ENCODE measurements around the gene APMAP.
"Not testable (repeated sequence)": the region's sequence is repeated elsewhere in the genome, so short reads cannot be mapped to it uniquely, and the experiment has no call there.

APMAP gene

GRCh38 chr20:25005661-25006060, 13.1 kb upstream of the APMAP start:
- FAIRE-seq, result no peak

DNA sequence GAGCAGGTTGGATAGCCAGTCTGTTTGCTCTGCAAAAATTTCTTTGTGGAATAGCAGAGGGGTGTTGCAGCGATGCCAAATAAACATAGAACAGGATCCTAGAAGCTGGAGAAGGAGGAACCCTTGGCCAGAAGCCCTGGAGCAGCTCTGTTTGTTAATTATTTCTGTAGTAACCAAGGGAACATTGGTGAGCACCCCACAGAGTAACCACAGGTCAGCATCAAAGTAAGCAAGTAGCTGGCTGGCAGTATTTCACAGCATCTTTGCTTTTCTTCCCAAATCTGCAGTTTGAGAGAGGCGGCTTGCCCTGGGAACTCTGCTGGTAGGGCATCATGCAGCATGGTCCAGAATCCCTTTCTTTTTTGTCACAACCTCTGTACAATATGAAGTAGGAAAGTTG, 12.7 kb upstream of the APMAP start:
- FAIRE-seq, result no peak

- no peak for FAIRE-seq
These were observed 10.5 kb upstream of the APMAP start for GRCh38 chr20:25003002-25003401.

DNA sequence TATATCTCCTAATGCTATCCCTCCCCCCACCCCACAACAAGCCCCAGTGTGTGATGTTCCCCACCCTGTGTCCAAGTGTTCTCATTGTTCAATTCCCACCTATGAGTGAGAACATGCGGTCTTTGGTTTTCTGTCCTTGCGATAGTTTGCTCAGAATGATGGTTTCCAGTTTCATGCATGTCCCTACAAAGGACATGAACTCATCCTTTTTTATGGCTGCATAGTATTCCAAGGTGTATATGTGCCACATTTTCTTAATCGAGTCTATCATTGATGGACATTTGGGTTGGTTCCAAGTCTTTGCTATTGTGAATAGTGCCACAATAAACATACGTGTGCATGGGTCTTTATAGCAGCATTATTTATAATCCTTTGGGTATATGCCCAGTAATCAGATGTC, 8.8 kb upstream of the APMAP start:
- not testable (repeated sequence) for FAIRE-seq

- no peak for FAIRE-seq
These were observed 7.8 kb upstream of the APMAP start for GRCh38 chr20:25000268-25000801.

GRCh38 chr20:24999568-24999967, 7.0 kb upstream of the APMAP start:
- FAIRE-seq, result no peak

DNA sequence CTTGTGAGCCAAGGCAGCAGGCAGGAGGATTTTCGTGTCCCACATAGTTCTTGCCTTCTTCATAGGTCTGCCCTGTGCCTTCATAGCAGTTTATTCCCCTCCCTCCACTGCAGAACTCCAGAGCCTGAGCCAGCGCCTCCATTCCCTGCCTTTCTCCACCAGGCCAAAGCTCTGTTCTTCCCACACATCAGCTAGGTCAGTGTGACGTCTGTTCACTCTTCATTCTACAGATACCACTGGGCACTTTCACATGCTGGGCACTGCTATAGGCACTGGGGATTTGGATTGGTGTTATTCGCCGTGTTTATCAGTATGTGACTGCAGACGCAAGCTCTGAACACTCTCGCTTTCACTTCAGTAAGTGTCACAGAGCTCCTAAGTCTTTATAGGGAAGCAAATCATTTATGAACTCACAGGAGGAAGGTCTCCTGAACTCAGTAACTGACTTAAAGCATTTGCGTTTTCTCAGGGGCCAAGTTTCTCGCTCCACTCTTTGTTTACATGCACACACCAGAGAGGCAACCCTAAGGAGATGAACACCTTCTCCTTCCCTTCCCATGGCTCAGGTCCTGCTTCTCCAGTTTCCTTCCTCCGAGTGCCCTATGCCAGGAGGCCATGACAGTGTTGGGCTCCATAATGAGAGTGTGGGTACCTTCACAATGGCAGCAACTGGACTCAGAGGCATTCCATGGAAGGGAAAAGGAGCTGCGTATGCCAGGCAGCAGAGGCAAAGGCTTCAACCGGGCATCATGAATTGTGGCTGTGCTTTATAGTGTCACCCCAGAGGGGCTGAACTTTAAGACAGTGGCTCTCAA, 6.3 kb upstream of the APMAP start:
- no peak for FAIRE-seq

GRCh38 chr20:24998121-24998520, 5.6 kb upstream of the APMAP start:
- FAIRE-seq, result no peak

DNA sequence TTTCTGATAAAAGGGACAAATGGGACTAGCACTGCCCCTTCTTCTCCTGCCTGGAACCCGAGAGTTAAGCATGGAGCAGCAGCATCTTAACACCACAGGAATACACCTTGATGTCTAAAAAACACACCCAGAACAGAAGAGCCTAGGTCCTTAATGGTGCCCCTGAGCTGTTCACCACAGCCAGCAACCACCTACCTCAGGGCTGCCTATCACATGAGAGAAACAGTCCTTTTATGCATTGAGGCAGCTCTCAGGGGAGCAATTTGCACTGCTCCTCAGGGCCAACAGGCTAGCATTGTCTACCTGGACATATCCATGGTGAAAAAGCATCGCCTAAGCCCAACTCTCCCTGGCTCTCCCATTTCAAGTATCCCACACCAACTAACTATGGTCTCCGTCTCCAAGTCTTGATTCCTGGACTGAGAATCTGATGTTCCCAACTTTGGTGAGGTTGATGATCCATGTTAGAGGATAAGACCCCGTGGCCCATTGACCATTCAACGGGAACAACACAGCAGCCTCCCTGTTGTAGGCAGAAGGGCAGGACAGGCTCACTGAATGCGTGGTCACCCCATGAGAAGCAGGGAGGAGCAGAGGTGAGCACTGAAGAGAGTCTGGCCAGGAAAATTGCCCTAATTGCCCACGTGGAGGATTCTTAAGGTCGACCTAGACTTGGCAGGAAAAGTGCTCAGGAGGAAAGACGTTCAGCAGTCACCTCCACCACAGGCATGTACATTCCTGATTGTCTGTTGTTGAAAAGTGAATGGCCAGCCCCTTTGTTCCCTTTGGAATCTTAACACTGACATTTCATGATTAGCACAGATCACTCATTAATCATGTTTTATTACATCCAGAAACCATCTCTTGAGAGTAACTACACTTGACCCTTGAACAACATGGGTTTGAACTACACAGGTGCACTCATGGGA, 4.2 kb upstream of the APMAP start:
- FAIRE-seq, result no peak

- no peak for FAIRE-seq
These were observed 3.3 kb upstream of the APMAP start for GRCh38 chr20:24995741-24996448.

- FAIRE-seq, result peak; percentile 61
These were observed 2.2 kb upstream of the APMAP start for GRCh38 chr20:24994470-24995368.

- FAIRE-seq, result no peak
These were observed 1.6 kb upstream of the APMAP start for GRCh38 chr20:24994186-24994465.

GRCh38 chr20:24993337-24994185, 1.0 kb upstream of the APMAP start:
- peak; percentile 17 for FAIRE-seq

DNA sequence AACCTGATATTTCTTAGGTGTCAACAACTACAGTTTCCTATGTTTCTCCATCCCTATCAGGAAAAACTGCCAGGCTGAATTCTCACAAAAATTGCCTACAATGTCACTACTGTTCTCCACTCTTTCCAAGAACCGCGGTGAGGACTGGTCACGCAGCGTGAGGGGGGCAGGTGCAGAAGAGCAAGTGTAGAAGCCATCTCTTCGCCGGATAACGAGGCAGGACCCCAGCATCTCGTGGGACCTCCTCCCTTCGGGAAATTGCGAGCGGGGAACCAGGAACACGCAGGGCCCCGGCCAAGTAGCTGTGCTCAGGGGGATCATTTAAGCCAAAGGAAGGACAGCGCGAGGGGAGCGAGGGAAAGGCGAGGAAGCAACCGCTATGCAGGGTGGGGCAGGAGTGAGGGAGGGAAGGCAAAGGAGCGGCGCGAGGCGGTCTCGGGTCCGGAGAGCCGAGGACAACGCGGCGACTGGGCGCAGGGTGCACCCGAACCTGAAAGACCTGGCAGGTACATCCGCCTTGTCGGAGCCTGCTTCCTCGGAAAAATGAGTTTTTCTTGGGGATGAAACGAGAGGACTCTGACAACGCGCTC, 559 bp downstream of the APMAP start:
- no peak for FAIRE-seq

- FAIRE-seq, result no peak
These were observed 1.7 kb downstream of the APMAP start for GRCh38 chr20:24990810-24991252.

- FAIRE-seq, result no peak
These were observed 3.4 kb downstream of the APMAP start for GRCh38 chr20:24989162-24989561.

DNA sequence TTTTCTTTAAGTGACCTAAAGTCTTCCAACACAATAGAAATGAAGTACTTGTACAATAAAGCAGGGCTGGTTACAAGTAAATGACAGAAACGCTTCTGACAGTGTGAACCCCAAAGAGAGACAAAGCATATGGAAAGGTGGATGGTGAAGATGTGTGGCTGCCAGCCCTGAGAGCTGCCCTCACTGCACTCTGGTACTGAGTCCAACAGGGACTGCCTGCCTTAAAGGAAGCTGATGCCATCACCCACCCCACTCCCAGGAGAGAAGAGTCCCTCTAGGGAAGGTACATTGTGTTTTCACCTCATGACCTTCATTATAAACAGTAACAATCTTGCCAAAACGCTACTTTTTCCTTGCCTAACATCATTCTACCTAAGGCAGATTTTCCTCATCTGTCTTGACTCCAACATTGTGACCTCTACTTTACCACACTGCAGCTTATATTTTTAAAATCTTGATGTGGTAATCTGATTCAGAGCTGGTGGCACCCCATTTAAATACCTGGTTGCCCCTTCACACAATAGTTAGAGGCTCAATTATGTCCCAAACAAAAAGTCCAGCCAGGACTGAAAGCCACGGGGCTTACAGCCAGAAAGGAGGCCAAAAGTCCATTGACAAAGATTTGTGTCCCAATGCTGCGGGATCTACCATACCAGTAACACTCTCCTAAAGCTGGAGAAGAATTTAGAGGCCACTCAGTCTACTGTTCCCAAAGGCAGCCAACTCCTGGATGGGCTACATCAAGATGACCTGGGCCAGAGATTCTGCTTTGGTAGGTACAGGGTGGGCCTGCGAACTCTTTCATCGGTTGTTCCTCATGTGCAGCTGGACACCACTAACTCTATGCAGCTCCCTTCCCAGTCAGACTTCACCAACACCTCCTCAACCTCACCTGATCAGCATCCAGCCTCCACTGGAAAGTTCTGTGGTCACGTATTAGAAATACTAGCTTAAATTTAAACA, 4.4 kb downstream of the APMAP start:
- no peak for FAIRE-seq

GRCh38 chr20:24987244-24987643, 5.3 kb downstream of the APMAP start:
- no peak for FAIRE-seq

DNA sequence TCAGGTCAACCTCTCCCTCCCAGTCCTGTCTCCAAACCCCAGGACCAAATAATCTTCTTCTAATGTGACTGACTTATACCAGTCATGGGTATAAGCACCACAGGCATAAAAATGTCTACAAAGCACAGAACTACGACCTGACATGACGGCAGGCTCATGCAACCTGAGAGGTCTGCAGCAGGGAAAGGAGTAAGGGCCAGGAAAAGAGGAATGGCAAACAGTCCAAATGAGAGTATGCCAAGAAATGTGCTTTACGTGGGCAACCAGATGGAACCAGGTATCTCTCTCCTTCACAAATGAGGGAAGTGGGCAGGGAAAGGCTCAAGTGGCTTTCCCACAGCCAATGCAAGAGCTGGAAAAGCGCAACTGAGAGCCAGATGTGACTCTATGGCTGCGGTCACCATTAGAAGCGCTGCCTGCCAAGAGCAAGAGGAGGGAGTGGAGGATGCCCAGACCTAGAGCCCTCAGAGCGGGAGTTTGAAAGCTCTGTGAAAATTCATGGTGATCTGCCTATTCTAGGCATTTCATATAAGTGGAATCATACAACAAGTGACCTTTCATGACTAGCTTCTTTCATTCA, 6.0 kb downstream of the APMAP start:
- no peak for FAIRE-seq
